Measurements from ENCODE around the gene ARHGEF2. TPM values are rescaled to one million over a fixed set of nuclear protein-coding genes. Genes with fewer than 3 reads are reported as not detected.

The ARHGEF2 gene
- total and polyA plus RNA-seq, 9 of the 15 experiments (the other 6 are each of a cell fraction or from before 2014, with no cell fraction given): 7.1 to 162 (median 62.2) TPM

- TF ChIP-seq, protein P1, sequence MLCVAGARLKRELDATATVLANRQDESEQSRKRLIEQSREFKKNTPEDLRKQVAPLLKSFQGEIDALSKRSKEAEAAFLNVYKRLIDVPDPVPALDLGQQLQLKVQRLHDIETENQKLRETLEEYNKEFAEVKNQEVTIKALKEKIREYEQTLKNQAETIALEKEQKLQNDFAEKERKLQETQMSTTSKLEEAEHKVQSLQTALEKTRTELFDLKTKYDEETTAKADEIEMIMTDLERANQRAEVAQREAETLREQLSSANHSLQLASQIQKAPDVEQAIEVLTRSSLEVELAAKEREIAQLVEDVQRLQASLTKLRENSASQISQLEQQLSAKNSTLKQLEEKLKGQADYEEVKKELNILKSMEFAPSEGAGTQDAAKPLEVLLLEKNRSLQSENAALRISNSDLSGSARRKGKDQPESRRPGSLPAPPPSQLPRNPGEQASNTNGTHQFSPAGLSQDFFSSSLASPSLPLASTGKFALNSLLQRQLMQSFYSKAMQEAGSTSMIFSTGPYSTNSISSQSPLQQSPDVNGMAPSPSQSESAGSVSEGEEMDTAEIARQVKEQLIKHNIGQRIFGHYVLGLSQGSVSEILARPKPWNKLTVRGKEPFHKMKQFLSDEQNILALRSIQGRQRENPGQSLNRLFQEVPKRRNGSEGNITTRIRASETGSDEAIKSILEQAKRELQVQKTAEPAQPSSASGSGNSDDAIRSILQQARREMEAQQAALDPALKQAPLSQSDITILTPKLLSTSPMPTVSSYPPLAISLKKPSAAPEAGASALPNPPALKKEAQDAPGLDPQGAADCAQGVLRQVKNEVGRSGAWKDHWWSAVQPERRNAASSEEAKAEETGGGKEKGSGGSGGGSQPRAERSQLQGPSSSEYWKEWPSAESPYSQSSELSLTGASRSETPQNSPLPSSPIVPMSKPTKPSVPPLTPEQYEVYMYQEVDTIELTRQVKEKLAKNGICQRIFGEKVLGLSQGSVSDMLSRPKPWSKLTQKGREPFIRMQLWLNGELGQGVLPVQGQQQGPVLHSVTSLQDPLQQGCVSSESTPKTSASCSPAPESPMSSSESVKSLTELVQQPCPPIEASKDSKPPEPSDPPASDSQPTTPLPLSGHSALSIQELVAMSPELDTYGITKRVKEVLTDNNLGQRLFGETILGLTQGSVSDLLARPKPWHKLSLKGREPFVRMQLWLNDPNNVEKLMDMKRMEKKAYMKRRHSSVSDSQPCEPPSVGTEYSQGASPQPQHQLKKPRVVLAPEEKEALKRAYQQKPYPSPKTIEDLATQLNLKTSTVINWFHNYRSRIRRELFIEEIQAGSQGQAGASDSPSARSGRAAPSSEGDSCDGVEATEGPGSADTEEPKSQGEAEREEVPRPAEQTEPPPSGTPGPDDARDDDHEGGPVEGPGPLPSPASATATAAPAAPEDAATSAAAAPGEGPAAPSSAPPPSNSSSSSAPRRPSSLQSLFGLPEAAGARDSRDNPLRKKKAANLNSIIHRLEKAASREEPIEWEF (CRISPR knock-in tag; IDR thresholded peaks at IDR 0.05): no peak
- 0 out of 2 replicates have a peak, but pooled peaks have one; percentile 45 for TF ChIP-seq POLR2A (conservative IDR thresholded peaks at IDR 0.05)
- TF ChIP-seq HMG20B (CRISPR knock-in tag; IDR thresholded peaks at IDR 0.05): no peak
- no peak for TF ChIP-seq ZNF57 (CRISPR knock-in tag; IDR thresholded peaks at IDR 0.05)
- 0 out of 2 replicates have a peak, but pooled peaks have one; percentile 14 for TF ChIP-seq MAFG (tag; conservative IDR thresholded peaks at IDR 0.05)
- TF ChIP-seq KDM5B (IDR thresholded peaks at IDR 0.05; ENCODE audit: insufficient replicate concordance, low read depth, low read length): peak; percentile 12
- TF ChIP-seq POLR2AphosphoS5 (IDR thresholded peaks at IDR 0.05; ENCODE audit: control insufficient read depth, insufficient read depth, low read depth, low read length): peak; percentile 43; the same call in 1 of the 2 replicates
- peak; percentile 39; the same call in 1 of the 2 replicates for TF ChIP-seq RBFOX2 (IDR thresholded peaks at IDR 0.05; ENCODE audit: low read depth, low read length)
- TF ChIP-seq, protein P2, sequence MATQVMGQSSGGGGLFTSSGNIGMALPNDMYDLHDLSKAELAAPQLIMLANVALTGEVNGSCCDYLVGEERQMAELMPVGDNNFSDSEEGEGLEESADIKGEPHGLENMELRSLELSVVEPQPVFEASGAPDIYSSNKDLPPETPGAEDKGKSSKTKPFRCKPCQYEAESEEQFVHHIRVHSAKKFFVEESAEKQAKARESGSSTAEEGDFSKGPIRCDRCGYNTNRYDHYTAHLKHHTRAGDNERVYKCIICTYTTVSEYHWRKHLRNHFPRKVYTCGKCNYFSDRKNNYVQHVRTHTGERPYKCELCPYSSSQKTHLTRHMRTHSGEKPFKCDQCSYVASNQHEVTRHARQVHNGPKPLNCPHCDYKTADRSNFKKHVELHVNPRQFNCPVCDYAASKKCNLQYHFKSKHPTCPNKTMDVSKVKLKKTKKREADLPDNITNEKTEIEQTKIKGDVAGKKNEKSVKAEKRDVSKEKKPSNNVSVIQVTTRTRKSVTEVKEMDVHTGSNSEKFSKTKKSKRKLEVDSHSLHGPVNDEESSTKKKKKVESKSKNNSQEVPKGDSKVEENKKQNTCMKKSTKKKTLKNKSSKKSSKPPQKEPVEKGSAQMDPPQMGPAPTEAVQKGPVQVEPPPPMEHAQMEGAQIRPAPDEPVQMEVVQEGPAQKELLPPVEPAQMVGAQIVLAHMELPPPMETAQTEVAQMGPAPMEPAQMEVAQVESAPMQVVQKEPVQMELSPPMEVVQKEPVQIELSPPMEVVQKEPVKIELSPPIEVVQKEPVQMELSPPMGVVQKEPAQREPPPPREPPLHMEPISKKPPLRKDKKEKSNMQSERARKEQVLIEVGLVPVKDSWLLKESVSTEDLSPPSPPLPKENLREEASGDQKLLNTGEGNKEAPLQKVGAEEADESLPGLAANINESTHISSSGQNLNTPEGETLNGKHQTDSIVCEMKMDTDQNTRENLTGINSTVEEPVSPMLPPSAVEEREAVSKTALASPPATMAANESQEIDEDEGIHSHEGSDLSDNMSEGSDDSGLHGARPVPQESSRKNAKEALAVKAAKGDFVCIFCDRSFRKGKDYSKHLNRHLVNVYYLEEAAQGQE (IDR thresholded peaks at IDR 0.05; ENCODE audit: borderline replicate concordance): no peak
- TF ChIP-seq, protein P2 (CRISPR knock-in tag; IDR thresholded peaks at IDR 0.05; ENCODE audit: low read depth): no peak
These were observed 46.9 kb downstream of the ARHGEF2 start (continued) for GRCh38 chr1:155931332-155932038.

Data from K562 (cell line).